Medulla oblongata (tissue), 1 donor: Measurements from ENCODE around the gene PAQR4.

Source experiments
- DNase-seq: peaks from one replicate; pipeline ENCODE4 v3.0.0-alpha.2; 2015; ENCODE audit errors: extremely low spot score

Gene PAQR4

GRCh38 chr16:2964475-2965336 lies 4.4 kb upstream of the PAQR4 start:
- no peak for DNase-seq

- DNase-seq = no peak
These were observed 2.9 kb upstream of the PAQR4 start for GRCh38 chr16:2966043-2966807.

GRCh38 chr16:2966808-2967191 lies 2.3 kb upstream of the PAQR4 start:
- DNase-seq = no peak

- DNase-seq = no peak
These were observed 1.9 kb upstream of the PAQR4 start for GRCh38 chr16:2967211-2967631.

- DNase-seq = no peak
These were observed 1.4 kb upstream of the PAQR4 start for GRCh38 chr16:2967721-2968161.

- no peak for DNase-seq
These were observed 795 bp upstream of the PAQR4 start for GRCh38 chr16:2968368-2968737.

GRCh38 chr16:2969545-2970521 lies 685 bp downstream of the PAQR4 start:
- DNase-seq = peak; percentile 77

- DNase-seq = no peak
These were observed 1.4 kb downstream of the PAQR4 start for GRCh38 chr16:2970563-2970962.

GRCh38 chr16:2971134-2971984 lies 2.2 kb downstream of the PAQR4 start:
- no peak for DNase-seq

GRCh38 chr16:2971985-2972784 lies 3.0 kb downstream of the PAQR4 start:
- peak; percentile 44 for DNase-seq

- DNase-seq = peak; percentile 83
These were observed 3.9 kb downstream of the PAQR4 start for GRCh38 chr16:2973093-2973492.

GRCh38 chr16:2973605-2974318 lies 4.6 kb downstream of the PAQR4 start:
- DNase-seq = peak; percentile 38

GRCh38 chr16:2974319-2975056 lies 5.3 kb downstream of the PAQR4 start:
- no peak for DNase-seq

- DNase-seq = no peak
These were observed 6.1 kb downstream of the PAQR4 start for GRCh38 chr16:2975161-2975795.

- peak; percentile 45 for DNase-seq
These were observed 7.1 kb downstream of the PAQR4 start for GRCh38 chr16:2976201-2976600.

- no peak for DNase-seq
These were observed 7.5 kb downstream of the PAQR4 start for GRCh38 chr16:2976673-2977072.

- peak; percentile 57 for DNase-seq
These were observed 8.3 kb downstream of the PAQR4 start for GRCh38 chr16:2977440-2977839.

GRCh38 chr16:2979669-2980226 lies 10.6 kb downstream of the PAQR4 start:
- no peak for DNase-seq
